Activated CD4-positive, alpha-beta memory T cell treated with anti-CD3 and anti-CD28 coated beads for 36 hours (primary cell): ENCODE data around the gene MTG2. TPM values are rescaled to one million over a fixed set of nuclear protein-coding genes. Genes with fewer than 3 reads are reported as not detected.

Experiments
- CTCF ChIA-PET: fragments of 350-600 bp; sonication (Branson Sonifier 250); formaldehyde crosslinking; loops from one replicate; lab custom pipeline; 2021; ENCODE audit warnings: antibody characterized with exemption, inconsistent platforms; lab: Charles Lee
- POLR2A ChIA-PET: fragments of 350-600 bp; sonication (Branson Sonifier 250); formaldehyde crosslinking; loops from one replicate; lab custom pipeline; 2021; ENCODE audit warnings: antibody characterized with exemption; lab: Charles Lee
- DNase-seq: peaks from one replicate; pipeline ENCODE4 v3.0.0-alpha.2; 2020
- H3K27ac Mint-ChIP-seq: one replicate; pipeline ENCODE4 v1.8.0; 2021; ENCODE audit warnings: mixed read lengths
- H3K27me3 Mint-ChIP-seq: one replicate; pipeline ENCODE4 v1.8.0; 2021; ENCODE audit warnings: mixed read lengths
- H3K36me3 Mint-ChIP-seq: one replicate; pipeline ENCODE4 v1.8.0; 2021; ENCODE audit warnings: mixed read lengths
- H3K4me1 Mint-ChIP-seq: one replicate; pipeline ENCODE4 v1.8.0; 2021; ENCODE audit warnings: low read depth, mixed read lengths
- H3K4me3 Mint-ChIP-seq: one replicate; pipeline ENCODE4 v1.8.0; 2021; ENCODE audit warnings: mild to moderate bottlenecking, mixed read lengths
- H3K9me3 Mint-ChIP-seq: one replicate; pipeline ENCODE4 v1.8.0; 2021; ENCODE audit warnings: mixed read lengths
- intact Hi-C: fragments of 100-400 bp; cut with micrococcal nuclease; formaldehyde crosslinking; loops from one replicate; pipeline ENCODE4 v1.15.1; 2023
- total RNA-seq, 2 experiments: library from RNA; stranded (reverse); gene quantifications; one replicate each; pipeline ENCODE4 v1.2.3, GENCODE V29; 2021

Gene MTG2
- total RNA-seq, 2 experiments from 2014 or later: 31.4 to 32.5 TPM

GRCh38 chr20:62164879-62165761 is 17.7 kb upstream of the MTG2 start:
- Mint-ChIP-seq H3K4me3 (no peak overlapping the region), H3K4me1 (peaks cover 9% of the 10 kb centered on the region), H3K27me3 (no peaks in the 10 kb centered on the region), H3K36me3 (peaks cover 30% of the 10 kb centered on the region), H3K9me3 (no peaks in the 10 kb centered on the region), H3K27ac (no peak overlapping the region)
- POLR2A ChIA-PET: no interaction called here
- no peak for DNase-seq
- intact Hi-C loops: no loop called here
- CTCF ChIA-PET: no interaction called here

GRCh38 chr20:62165762-62166399 is 16.9 kb upstream of the MTG2 start:
- no peak overlapping the region for H3K27ac Mint-ChIP-seq
- peaks cover 28% of the 10 kb centered on the region for H3K36me3 Mint-ChIP-seq
- peaks cover 2% of the 10 kb centered on the region for H3K4me1 Mint-ChIP-seq
- DNase-seq: no peak
- no peaks in the 10 kb centered on the region for H3K9me3 Mint-ChIP-seq
- ChIA-PET POLR2A (no interaction called here), CTCF (no interaction called here)
- no peaks in the 10 kb centered on the region for H3K27me3 Mint-ChIP-seq
- no peak overlapping the region for H3K4me3 Mint-ChIP-seq
- intact Hi-C loops: no loop called here

GRCh38 chr20:62167474-62167873 is 15.4 kb upstream of the MTG2 start:
- Mint-ChIP-seq H3K4me1 (no peaks in the 10 kb centered on the region), H3K36me3 (peaks cover 26% of the 10 kb centered on the region), H3K27ac (no peak overlapping the region), H3K9me3 (no peaks in the 10 kb centered on the region), H3K27me3 (no peaks in the 10 kb centered on the region), H3K4me3 (no peak overlapping the region)
- ChIA-PET CTCF (interaction anchor here (0.6 kb wide), 1 partner anchor 370 kb away, joined by 4 read pairs; no protein-coding TSS in a partner anchor), POLR2A (no interaction called here)
- no peak for DNase-seq
- intact Hi-C loops: no loop called here

GRCh38 chr20:62168061-62168460 is 14.8 kb upstream of the MTG2 start:
- Mint-ChIP-seq H3K36me3 (peaks cover 26% of the 10 kb centered on the region), H3K4me3 (no peak overlapping the region), H3K4me1 (no peaks in the 10 kb centered on the region), H3K27me3 (no peaks in the 10 kb centered on the region), H3K27ac (no peak overlapping the region), H3K9me3 (no peaks in the 10 kb centered on the region)
- POLR2A ChIA-PET: interaction anchor here (0.6 kb wide), 1 partner anchor 9 kb away, joined by 3 read pairs; no protein-coding TSS in a partner anchor
- intact Hi-C loops: no loop called here
- no peak for DNase-seq
- CTCF ChIA-PET: no interaction called here

GRCh38 chr20:62168890-62169435 is 13.9 kb upstream of the MTG2 start:
- Mint-ChIP-seq H3K27me3 (no peaks in the 10 kb centered on the region), H3K36me3 (peaks cover 22% of the 10 kb centered on the region), H3K27ac (no peak overlapping the region), H3K9me3 (no peaks in the 10 kb centered on the region), H3K4me1 (no peaks in the 10 kb centered on the region), H3K4me3 (no peak overlapping the region)
- ChIA-PET POLR2A (no interaction called here), CTCF (no interaction called here)
- intact Hi-C loops: no loop called here
- DNase-seq: no peak

GRCh38 chr20:62170536-62170935 is 12.3 kb upstream of the MTG2 start:
- Mint-ChIP-seq H3K4me3 (no peak overlapping the region), H3K27ac (no peak overlapping the region), H3K9me3 (no peaks in the 10 kb centered on the region), H3K27me3 (no peaks in the 10 kb centered on the region), H3K36me3 (peaks cover 14% of the 10 kb centered on the region), H3K4me1 (no peaks in the 10 kb centered on the region)
- no peak for DNase-seq
- intact Hi-C loops: no loop called here
- ChIA-PET CTCF (no interaction called here), POLR2A (no interaction called here)

GRCh38 chr20:62171245-62171644 is 11.6 kb upstream of the MTG2 start:
- intact Hi-C loops: no loop called here
- POLR2A ChIA-PET: no interaction called here
- H3K27ac Mint-ChIP-seq: no peak overlapping the region

GRCh38 chr20:62172666-62173065 is 10.2 kb upstream of the MTG2 start:
- ChIA-PET POLR2A (no interaction called here), CTCF (interaction anchor here (0.7 kb wide), 1 partner anchor 162 kb away, joined by 3 read pairs; no protein-coding TSS in a partner anchor)

More at GRCh38 chr20:62171245-62171644, 11.6 kb upstream of the MTG2 start:
- Mint-ChIP-seq H3K9me3 (no peaks in the 10 kb centered on the region), H3K4me1 (no peaks in the 10 kb centered on the region), H3K4me3 (no peak overlapping the region), H3K36me3 (peaks cover 9% of the 10 kb centered on the region), H3K27me3 (no peaks in the 10 kb centered on the region)
- DNase-seq: no peak
- CTCF ChIA-PET: no interaction called here

GRCh38 chr20:62174021-62174804 is 8.6 kb upstream of the MTG2 start:
- ChIA-PET CTCF (no interaction called here), POLR2A (no interaction called here)
- DNase-seq: no peak
- H3K27me3 Mint-ChIP-seq: no peaks in the 10 kb centered on the region
- H3K4me1 Mint-ChIP-seq: no peaks in the 10 kb centered on the region
- no peak overlapping the region for H3K27ac Mint-ChIP-seq
- intact Hi-C loops: no loop called here
- H3K36me3 Mint-ChIP-seq: peaks cover 4% of the 10 kb centered on the region
- H3K9me3 Mint-ChIP-seq: no peaks in the 10 kb centered on the region
- H3K4me3 Mint-ChIP-seq: no peak overlapping the region

More at GRCh38 chr20:62172666-62173065, 10.2 kb upstream of the MTG2 start:
- H3K4me3 Mint-ChIP-seq: no peak overlapping the region
- no peak overlapping the region for H3K27ac Mint-ChIP-seq
- H3K27me3 Mint-ChIP-seq: no peaks in the 10 kb centered on the region
- H3K4me1 Mint-ChIP-seq: no peaks in the 10 kb centered on the region
- H3K9me3 Mint-ChIP-seq: no peaks in the 10 kb centered on the region
- DNase-seq: no peak
- H3K36me3 Mint-ChIP-seq: peaks cover 7% of the 10 kb centered on the region
- intact Hi-C loops: no loop called here

GRCh38 chr20:62174870-62175624 is 7.8 kb upstream of the MTG2 start:
- CTCF ChIA-PET: no interaction called here
- H3K27me3 Mint-ChIP-seq: no peaks in the 10 kb centered on the region
- no peaks in the 10 kb centered on the region for H3K4me1 Mint-ChIP-seq
- no peak overlapping the region for H3K4me3 Mint-ChIP-seq
- intact Hi-C loops: no loop called here
- H3K9me3 Mint-ChIP-seq: no peaks in the 10 kb centered on the region
- no peak overlapping the region for H3K27ac Mint-ChIP-seq
- DNase-seq: no peak
- POLR2A ChIA-PET: no interaction called here
- H3K36me3 Mint-ChIP-seq: peaks cover 4% of the 10 kb centered on the region

GRCh38 chr20:62175711-62176110 is 7.1 kb upstream of the MTG2 start:
- H3K4me1 Mint-ChIP-seq: no peaks in the 10 kb centered on the region
- peaks cover 4% of the 10 kb centered on the region for H3K36me3 Mint-ChIP-seq
- no peaks in the 10 kb centered on the region for H3K27me3 Mint-ChIP-seq
- ChIA-PET CTCF (no interaction called here), POLR2A (no interaction called here)
- H3K4me3 Mint-ChIP-seq: no peak overlapping the region
- DNase-seq: no peak
- intact Hi-C loops: no loop called here
- H3K27ac Mint-ChIP-seq: no peak overlapping the region
- no peaks in the 10 kb centered on the region for H3K9me3 Mint-ChIP-seq
